ENCODE data around the gene NOD2. TPM values are rescaled to one million over a fixed set of nuclear protein-coding genes. Genes with fewer than 3 reads are reported as not detected.

The NOD2 gene
- total and polyA plus RNA-seq, 2 of the 13 experiments (the other 11 are each of a cell fraction or from before 2014, with no cell fraction given) = 0.27 to 0.81 TPM

- TF ChIP-seq ZNF318 (CRISPR knock-in tag; IDR thresholded peaks at IDR 0.05) = no peak
- no peak for TF ChIP-seq KLF11 (CRISPR knock-in tag; IDR thresholded peaks at IDR 0.05)
- TF ChIP-seq ZNF546 (CRISPR knock-in tag; conservative IDR thresholded peaks at IDR 0.05) = peak; percentile 57; the same call in 1 of the 2 replicates
- no peak for TF ChIP-seq STAT6 (CRISPR knock-in tag; IDR thresholded peaks at IDR 0.05; ENCODE audit: borderline replicate concordance)
- no peak for TF ChIP-seq PCBP1 (IDR thresholded peaks at IDR 0.05; ENCODE audit: borderline replicate concordance, low read depth, low read length)
- TF ChIP-seq ZNF468 (CRISPR knock-in tag; IDR thresholded peaks at IDR 0.05) = no peak
- TF ChIP-seq ZNF558 (CRISPR knock-in tag; IDR thresholded peaks at IDR 0.05; ENCODE audit: borderline replicate concordance) = no peak
- TF ChIP-seq ZNF781 (CRISPR knock-in tag; IDR thresholded peaks at IDR 0.05; ENCODE audit: borderline replicate concordance, not compliant biosample characterization) = no peak
- TF ChIP-seq HIC2 (CRISPR knock-in tag; IDR thresholded peaks at IDR 0.05; ENCODE audit: low read depth) = no peak
- no peak for TF ChIP-seq SKI (IDR thresholded peaks at IDR 0.05; ENCODE audit: partially characterized antibody)
- no peak for TF ChIP-seq ZNF775 (CRISPR knock-in tag; IDR thresholded peaks at IDR 0.05; ENCODE audit: borderline replicate concordance)
- no peak for TF ChIP-seq MXD4 (CRISPR knock-in tag; IDR thresholded peaks at IDR 0.05)
- no peak for TF ChIP-seq THYN1 (CRISPR knock-in tag; IDR thresholded peaks at IDR 0.05; ENCODE audit: borderline replicate concordance, low read depth)
- TF ChIP-seq SP2 (CRISPR knock-in tag; IDR thresholded peaks at IDR 0.05) = no peak
Observed at GRCh38 chr16:50668368-50669008, 24.9 kb upstream of the NOD2 start (continued).

Measured in HepG2 (cell line).